GM19238 (cell line): ENCODE data around the gene TSHZ2.
"Not testable (repeated sequence)": the region's sequence is repeated elsewhere in the genome, so short reads cannot be mapped to it uniquely, and the experiment has no call there.

Experiments
- DNase-seq: peaks from one replicate; pipeline ENCODE4 v3.0.0; 2011; ENCODE audit warnings: low spot score; ENCODE audit not compliant: insufficient read length

Gene TSHZ2

GRCh38 chr20:53336892-53337291 is 364.7 kb downstream of the TSHZ2 start:
- DNase-seq, result no peak

- DNase-seq, result no peak
Measured at GRCh38 chr20:53337390-53338101, 365.4 kb downstream of the TSHZ2 start.

- DNase-seq, result no peak
Measured at GRCh38 chr20:53338716-53339115, 366.6 kb downstream of the TSHZ2 start.

- no peak for DNase-seq
Measured at GRCh38 chr20:53342429-53342828, 370.3 kb downstream of the TSHZ2 start.

GRCh38 chr20:53343448-53343847 is 371.3 kb downstream of the TSHZ2 start:
- DNase-seq, result no peak

GRCh38 chr20:53344891-53345290 is 372.7 kb downstream of the TSHZ2 start:
- no peak for DNase-seq

GRCh38 chr20:53345536-53346334 is 373.6 kb downstream of the TSHZ2 start:
- no peak for DNase-seq

- DNase-seq, result no peak
Measured at GRCh38 chr20:53346335-53346648, 374.1 kb downstream of the TSHZ2 start.

GRCh38 chr20:53349730-53350129 is 377.6 kb downstream of the TSHZ2 start:
- DNase-seq, result no peak

GRCh38 chr20:53352727-53353440 is 380.7 kb downstream of the TSHZ2 start:
- no peak for DNase-seq

GRCh38 chr20:53354314-53354713 is 382.2 kb downstream of the TSHZ2 start:
- no peak for DNase-seq

- no peak for DNase-seq
Measured at GRCh38 chr20:53355790-53356189, 383.6 kb downstream of the TSHZ2 start.

- DNase-seq, result no peak
Measured at GRCh38 chr20:53359425-53359824, 387.3 kb downstream of the TSHZ2 start.

GRCh38 chr20:53360852-53361251 is 388.7 kb downstream of the TSHZ2 start:
- no peak for DNase-seq

GRCh38 chr20:53362736-53363135 is 390.6 kb downstream of the TSHZ2 start:
- no peak for DNase-seq

- no peak for DNase-seq
Measured at GRCh38 chr20:53364646-53365045, 392.5 kb downstream of the TSHZ2 start.

GRCh38 chr20:53365076-53365475 is 392.9 kb downstream of the TSHZ2 start:
- no peak for DNase-seq

- no peak for DNase-seq
Measured at GRCh38 chr20:53365539-53366075, 393.4 kb downstream of the TSHZ2 start.

GRCh38 chr20:53366928-53367327 is 394.8 kb downstream of the TSHZ2 start:
- DNase-seq, result not testable (repeated sequence)

GRCh38 chr20:53369871-53370270 is 397.7 kb downstream of the TSHZ2 start:
- DNase-seq, result no peak

GRCh38 chr20:53370345-53370961 is 398.3 kb downstream of the TSHZ2 start:
- no peak for DNase-seq

GRCh38 chr20:53371216-53371615 is 399.1 kb downstream of the TSHZ2 start:
- no peak for DNase-seq
